ENCODE data around the gene FAH. TPM values are rescaled to one million over a fixed set of nuclear protein-coding genes. Genes with fewer than 3 reads are reported as not detected.

FAH gene
- total and polyA plus RNA-seq, 3 donors from 2014 or later: 49.0 to 75.0 (median 58.4) TPM

- TF ChIP-seq POLR2A (IDR thresholded peaks at IDR 0.05) (no peak), CTCF (IDR thresholded peaks at IDR 0.05) (no peak)
- H3K9me3 ChIP-seq: no peaks in the 10 kb centered on the region
- no peak overlapping the region for H3K4me3 ChIP-seq
- intact Hi-C loops (cut with DNase I; ENCODE audit: low total_unique reads): loop anchor here (10.0 kb wide), 1 partner anchor 99 kb away; no protein-coding TSS in a partner anchor
- no peak overlapping the region for H3K27ac ChIP-seq
- H3K4me1 ChIP-seq: peaks cover 8% of the 10 kb centered on the region
- no peaks in the 10 kb centered on the region for H3K27me3 ChIP-seq
- WGBS, 2 donors: 90 to 100% methylated on average over 1 of the region's 1 CpG
- H3K36me3 ChIP-seq (ENCODE audit: low read depth, missing control alignments): no peaks in the 10 kb centered on the region
- no peak for DNase-seq
Measured at GRCh38 chr15:80163897-80164296, 11.1 kb downstream of the FAH start.

- Histone ChIP-seq H3K4me1 (no peaks in the 10 kb centered on the region), H3K9me3 (no peaks in the 10 kb centered on the region), H3K4me3 (no peak overlapping the region), H3K27ac (no peak overlapping the region), H3K36me3 (ENCODE audit: low read depth, missing control alignments) (no peaks in the 10 kb centered on the region), H3K27me3 (no peaks in the 10 kb centered on the region)
- DNase-seq: no peak
- TF ChIP-seq CTCF (IDR thresholded peaks at IDR 0.05): no peak
- no peak for TF ChIP-seq POLR2A (IDR thresholded peaks at IDR 0.05)
- WGBS, 2 donors: 95 to 97% methylated on average over 8 of the region's 8 CpGs
- intact Hi-C loops (cut with DNase I; ENCODE audit: low total_unique reads): loop anchor here (10.0 kb wide), 1 partner anchor 103 kb away; no protein-coding TSS in a partner anchor
Measured at GRCh38 chr15:80167936-80168335, 15.1 kb downstream of the FAH start.

- no peaks in the 10 kb centered on the region for H3K36me3 ChIP-seq (ENCODE audit: low read depth, missing control alignments)
- no peak overlapping the region for H3K4me3 ChIP-seq
- no peaks in the 10 kb centered on the region for H3K9me3 ChIP-seq
- TF ChIP-seq POLR2A (IDR thresholded peaks at IDR 0.05): no peak
- TF ChIP-seq CTCF (IDR thresholded peaks at IDR 0.05): no peak
- DNase-seq: no peak
- no peak overlapping the region for H3K27ac ChIP-seq
- no peaks in the 10 kb centered on the region for H3K4me1 ChIP-seq
- intact Hi-C loops (cut with DNase I; ENCODE audit: low total_unique reads): loop anchor here (10.0 kb wide), 1 partner anchor 104 kb away; no protein-coding TSS in a partner anchor
- 76 to 90% methylated on average over 5 of the region's 5 CpGs for WGBS, 2 donors
- no peaks in the 10 kb centered on the region for H3K27me3 ChIP-seq
Measured at GRCh38 chr15:80168421-80168820, 15.6 kb downstream of the FAH start.

GRCh38 chr15:80169768-80170357 lies 17.1 kb downstream of the FAH start:
- Histone ChIP-seq H3K9me3 (no peaks in the 10 kb centered on the region), H3K27me3 (no peaks in the 10 kb centered on the region), H3K27ac (no peak overlapping the region), H3K36me3 (ENCODE audit: low read depth, missing control alignments) (no peaks in the 10 kb centered on the region), H3K4me3 (no peak overlapping the region), H3K4me1 (peaks cover 12% of the 10 kb centered on the region)
- intact Hi-C loops (cut with DNase I; ENCODE audit: low total_unique reads): loop anchor here (10.0 kb wide), 1 partner anchor 105 kb away; no protein-coding TSS in a partner anchor
- WGBS, 2 donors: 94 to 96% methylated on average over 10 to 12 of the region's 12 CpGs
- no peak for DNase-seq
- no peak for TF ChIP-seq POLR2A (IDR thresholded peaks at IDR 0.05)
- no peak for TF ChIP-seq CTCF (IDR thresholded peaks at IDR 0.05)

GRCh38 chr15:80170596-80170995 lies 17.8 kb downstream of the FAH start:
- H3K4me1 ChIP-seq: peaks cover 12% of the 10 kb centered on the region
- no peaks in the 10 kb centered on the region for H3K27me3 ChIP-seq
- no peak overlapping the region for H3K4me3 ChIP-seq
- no peak overlapping the region for H3K27ac ChIP-seq
- H3K9me3 ChIP-seq: no peaks in the 10 kb centered on the region
- 89 to 94% methylated on average over 2 of the region's 2 CpGs for WGBS, 2 donors
- no peaks in the 10 kb centered on the region for H3K36me3 ChIP-seq (ENCODE audit: low read depth, missing control alignments)
- no peak for DNase-seq
- TF ChIP-seq POLR2A (IDR thresholded peaks at IDR 0.05) (no peak), CTCF (IDR thresholded peaks at IDR 0.05) (no peak)
- intact Hi-C loops (cut with DNase I; ENCODE audit: low total_unique reads): no loop called here

All from testis (tissue), 3 donors.